GM19328 (cell line): Measurements from ENCODE around the gene DOCK9.

Experiments
- ATAC-seq: cut with Tn5 transposase; IDR thresholded peaks from one replicate; pipeline ENCODE4 v1.9.1; 2021; ENCODE audit warnings: mild to moderate bottlenecking, moderate library complexity; ENCODE audit not compliant: unreplicated experiment

DOCK9 gene

GRCh38 chr13:98978280-98978679, 416 bp upstream of the DOCK9 start:
- no peak for ATAC-seq

- no peak for ATAC-seq
These were observed 923 bp downstream of the DOCK9 start for GRCh38 chr13:98976941-98977340.

GRCh38 chr13:98976338-98976737, 1.5 kb downstream of the DOCK9 start:
- ATAC-seq: no peak

GRCh38 chr13:98975822-98976261, 2.0 kb downstream of the DOCK9 start:
- ATAC-seq: no peak

GRCh38 chr13:98974053-98974452, 3.8 kb downstream of the DOCK9 start:
- no peak for ATAC-seq

GRCh38 chr13:98972627-98973026, 5.2 kb downstream of the DOCK9 start:
- no peak for ATAC-seq

- ATAC-seq: no peak
These were observed 5.8 kb downstream of the DOCK9 start for GRCh38 chr13:98972059-98972458.

GRCh38 chr13:98970330-98970729, 7.5 kb downstream of the DOCK9 start:
- ATAC-seq: no peak

GRCh38 chr13:98967491-98967890, 10.4 kb downstream of the DOCK9 start:
- no peak for ATAC-seq

- no peak for ATAC-seq
These were observed 11.8 kb downstream of the DOCK9 start for GRCh38 chr13:98966019-98966418.

- ATAC-seq: no peak
These were observed 12.5 kb downstream of the DOCK9 start for GRCh38 chr13:98965325-98965724.

- no peak for ATAC-seq
These were observed 13.9 kb downstream of the DOCK9 start for GRCh38 chr13:98963917-98964316.

GRCh38 chr13:98962901-98963590, 14.8 kb downstream of the DOCK9 start:
- no peak for ATAC-seq

GRCh38 chr13:98961503-98962105, 16.3 kb downstream of the DOCK9 start:
- no peak for ATAC-seq

GRCh38 chr13:98960606-98961502, 17.0 kb downstream of the DOCK9 start:
- no peak for ATAC-seq

- ATAC-seq: no peak
These were observed 17.9 kb downstream of the DOCK9 start for GRCh38 chr13:98959786-98960605.

GRCh38 chr13:98959291-98959690, 18.6 kb downstream of the DOCK9 start:
- no peak for ATAC-seq

GRCh38 chr13:98958443-98958794, 19.4 kb downstream of the DOCK9 start:
- no peak for ATAC-seq

GRCh38 chr13:98957731-98958442, 20.0 kb downstream of the DOCK9 start:
- no peak for ATAC-seq

- ATAC-seq: no peak
These were observed 22.5 kb downstream of the DOCK9 start for GRCh38 chr13:98955336-98955735.
